ENCODE measurements around the gene TPSAB1. TPM values are rescaled to one million over a fixed set of nuclear protein-coding genes. Genes with fewer than 3 reads are reported as not detected.

TPSAB1 gene
- total RNA-seq, 1 experiment from 2014 or later: not detected

DNA sequence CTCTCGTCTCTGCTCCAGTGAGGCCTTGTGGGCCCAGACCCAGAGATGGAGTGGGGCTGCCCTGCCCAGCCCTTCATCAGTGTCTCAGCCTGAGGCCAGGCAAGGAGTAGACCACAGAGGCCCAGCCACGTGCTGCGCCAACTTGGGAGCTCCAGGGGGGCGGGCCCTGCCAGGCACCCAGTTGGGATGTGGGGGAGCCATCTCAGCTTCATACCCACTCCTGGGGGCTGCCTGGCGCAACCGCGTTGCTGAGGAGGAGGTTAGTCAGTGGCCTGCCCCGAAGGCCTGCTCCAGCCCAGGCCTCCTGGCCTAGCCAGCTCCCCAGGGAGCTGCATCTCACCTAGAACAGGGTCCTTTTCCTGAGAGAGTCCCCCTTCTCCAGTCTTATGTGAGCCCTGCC, 27.3 kb upstream of the TPSAB1 start:
- Histone ChIP-seq H3K9me2 (replicated peaks; ENCODE audit: low read length) (no peaks in the 10 kb centered on the region), H3K9ac (ENCODE audit: low read length) (no peak overlapping the region), H3K9me3 (ENCODE audit: low read length) (no peaks in the 10 kb centered on the region), H3K4me1 (ENCODE audit: insufficient read depth, low read length) (no peaks in the 10 kb centered on the region), H4K20me1 (ENCODE audit: low read length) (no peaks in the 10 kb centered on the region), H3K27ac (ENCODE audit: low read length) (no peak overlapping the region), H2AFZ (ENCODE audit: low read length) (no peak overlapping the region), H3K27me3 (ENCODE audit: low read length) (no peaks in the 10 kb centered on the region), H3K4me3 (ENCODE audit: low read length) (no peak overlapping the region), H3K79me2 (ENCODE audit: low read length) (no peaks in the 10 kb centered on the region), H3K36me3 (ENCODE audit: low read depth, low read length) (no peaks in the 10 kb centered on the region), H3K4me2 (ENCODE audit: low read length) (no peak overlapping the region), H3F3A (ENCODE audit: low read length, unreplicated experiment) (no peaks in the 10 kb centered on the region)
- CTCF ChIA-PET: no interaction called here
- DNase-seq: no peak
- POLR2A ChIA-PET (ENCODE audit: unreplicated experiment): no interaction called here
- BruUV-seq (replicated peaks): no TSS peak
- intact Hi-C loops (cut with micrococcal nuclease): no loop called here
- no peak for TF ChIP-seq EZH2phosphoT487 (IDR thresholded peaks at IDR 0.05; ENCODE audit: borderline replicate concordance, low read length)
- TF ChIP-seq, protein P1, sequence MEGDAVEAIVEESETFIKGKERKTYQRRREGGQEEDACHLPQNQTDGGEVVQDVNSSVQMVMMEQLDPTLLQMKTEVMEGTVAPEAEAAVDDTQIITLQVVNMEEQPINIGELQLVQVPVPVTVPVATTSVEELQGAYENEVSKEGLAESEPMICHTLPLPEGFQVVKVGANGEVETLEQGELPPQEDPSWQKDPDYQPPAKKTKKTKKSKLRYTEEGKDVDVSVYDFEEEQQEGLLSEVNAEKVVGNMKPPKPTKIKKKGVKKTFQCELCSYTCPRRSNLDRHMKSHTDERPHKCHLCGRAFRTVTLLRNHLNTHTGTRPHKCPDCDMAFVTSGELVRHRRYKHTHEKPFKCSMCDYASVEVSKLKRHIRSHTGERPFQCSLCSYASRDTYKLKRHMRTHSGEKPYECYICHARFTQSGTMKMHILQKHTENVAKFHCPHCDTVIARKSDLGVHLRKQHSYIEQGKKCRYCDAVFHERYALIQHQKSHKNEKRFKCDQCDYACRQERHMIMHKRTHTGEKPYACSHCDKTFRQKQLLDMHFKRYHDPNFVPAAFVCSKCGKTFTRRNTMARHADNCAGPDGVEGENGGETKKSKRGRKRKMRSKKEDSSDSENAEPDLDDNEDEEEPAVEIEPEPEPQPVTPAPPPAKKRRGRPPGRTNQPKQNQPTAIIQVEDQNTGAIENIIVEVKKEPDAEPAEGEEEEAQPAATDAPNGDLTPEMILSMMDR (conservative IDR thresholded peaks at IDR 0.05; ENCODE audit: low read depth, low read length): no peak
- no peak for TF ChIP-seq EZH2 (IDR thresholded peaks at IDR 0.05; ENCODE audit: low read length, unreplicated experiment)
- no peak for ATAC-seq

DNA sequence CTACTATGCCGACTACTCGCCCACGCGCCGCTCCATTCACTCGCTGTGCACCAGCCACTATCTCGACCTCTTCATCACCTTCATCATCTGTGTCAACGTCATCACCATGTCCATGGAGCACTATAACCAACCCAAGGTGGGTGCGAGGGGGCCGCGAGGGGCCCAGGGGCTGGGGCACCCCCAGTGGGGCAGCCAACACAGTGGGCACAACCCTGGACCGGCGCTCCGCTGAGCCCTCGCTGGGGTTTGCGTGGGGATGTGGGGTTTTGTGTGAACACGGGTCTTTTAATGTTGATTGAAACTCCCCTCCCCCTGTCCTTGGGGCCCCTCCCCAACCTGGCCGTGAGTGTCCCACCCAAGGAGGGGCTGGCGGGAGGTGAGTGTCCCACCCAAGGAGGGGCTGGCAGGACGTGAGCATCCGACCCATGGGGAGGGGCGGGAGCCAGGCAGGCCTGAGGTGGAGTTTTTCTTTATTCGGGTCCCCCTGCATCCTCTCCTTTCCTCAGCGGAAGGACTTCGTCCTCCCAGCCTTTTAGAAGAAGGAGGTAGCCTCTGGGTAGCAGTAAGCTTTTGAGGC, 26.6 kb upstream of the TPSAB1 start:
- H3K4me3 ChIP-seq (ENCODE audit: low read length): no peak overlapping the region
- H3K27me3 ChIP-seq (ENCODE audit: low read length): no peaks in the 10 kb centered on the region
- H3K9ac ChIP-seq (ENCODE audit: low read length): no peak overlapping the region
- H3K9me3 ChIP-seq (ENCODE audit: low read length): no peaks in the 10 kb centered on the region
- H3K9me2 ChIP-seq (replicated peaks; ENCODE audit: low read length): no peaks in the 10 kb centered on the region
- no peak for TF ChIP-seq EZH2 (IDR thresholded peaks at IDR 0.05; ENCODE audit: low read length, unreplicated experiment)
- TF ChIP-seq, protein P1 (conservative IDR thresholded peaks at IDR 0.05; ENCODE audit: low read depth, low read length): no peak
- TF ChIP-seq EZH2phosphoT487 (IDR thresholded peaks at IDR 0.05; ENCODE audit: borderline replicate concordance, low read length): no peak
- intact Hi-C loops (cut with micrococcal nuclease): no loop called here
- H4K20me1 ChIP-seq (ENCODE audit: low read length): no peaks in the 10 kb centered on the region
- H3K27ac ChIP-seq (ENCODE audit: low read length): no peak overlapping the region
- ChIA-PET CTCF (no interaction called here), POLR2A (ENCODE audit: unreplicated experiment) (no interaction called here)
- no peaks in the 10 kb centered on the region for H3K4me1 ChIP-seq (ENCODE audit: insufficient read depth, low read length)
- no TSS peak for BruUV-seq (replicated peaks)
- H3F3A ChIP-seq (ENCODE audit: low read length, unreplicated experiment): no peaks in the 10 kb centered on the region
- H3K36me3 ChIP-seq (ENCODE audit: low read depth, low read length): no peaks in the 10 kb centered on the region
- no peak overlapping the region for H3K4me2 ChIP-seq (ENCODE audit: low read length)
- DNase-seq: no peak
- ATAC-seq: no peak
- H3K79me2 ChIP-seq (ENCODE audit: low read length): no peaks in the 10 kb centered on the region
- H2AFZ ChIP-seq (ENCODE audit: low read length): no peak overlapping the region

DNA sequence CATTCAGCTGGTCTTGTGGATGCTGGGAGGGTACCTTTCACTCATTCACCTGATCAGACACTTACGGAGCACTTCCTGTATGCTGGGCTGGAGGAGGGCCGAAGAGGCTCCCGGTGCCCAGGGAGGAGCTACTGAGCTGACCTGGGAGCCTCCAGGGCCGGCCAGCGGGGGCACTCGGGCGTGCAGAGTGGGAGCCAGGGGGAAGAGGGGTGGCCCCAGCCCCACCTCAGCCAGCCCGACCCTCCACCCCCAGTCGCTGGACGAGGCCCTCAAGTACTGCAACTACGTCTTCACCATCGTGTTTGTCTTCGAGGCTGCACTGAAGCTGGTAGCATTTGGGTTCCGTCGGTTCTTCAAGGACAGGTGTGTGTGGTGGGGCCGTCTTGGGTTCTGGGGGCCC, 25.8 kb upstream of the TPSAB1 start:
- ChIA-PET POLR2A (ENCODE audit: unreplicated experiment) (no interaction called here), CTCF (no interaction called here)
- DNase-seq (no peak), ATAC-seq (no peak)
- Histone ChIP-seq H3K36me3 (ENCODE audit: low read depth, low read length) (no peaks in the 10 kb centered on the region), H3F3A (ENCODE audit: low read length, unreplicated experiment) (no peaks in the 10 kb centered on the region), H3K4me1 (ENCODE audit: insufficient read depth, low read length) (no peaks in the 10 kb centered on the region), H3K9me2 (replicated peaks; ENCODE audit: low read length) (no peaks in the 10 kb centered on the region), H3K27me3 (ENCODE audit: low read length) (no peaks in the 10 kb centered on the region), H3K9ac (ENCODE audit: low read length) (no peak overlapping the region), H3K79me2 (ENCODE audit: low read length) (no peaks in the 10 kb centered on the region), H3K4me2 (ENCODE audit: low read length) (no peak overlapping the region), H4K20me1 (ENCODE audit: low read length) (no peaks in the 10 kb centered on the region), H2AFZ (ENCODE audit: low read length) (no peak overlapping the region), H3K9me3 (ENCODE audit: low read length) (no peaks in the 10 kb centered on the region), H3K4me3 (ENCODE audit: low read length) (no peak overlapping the region), H3K27ac (ENCODE audit: low read length) (no peak overlapping the region)
- BruUV-seq (replicated peaks): no TSS peak
- intact Hi-C loops (cut with micrococcal nuclease): no loop called here
- TF ChIP-seq EZH2phosphoT487 (IDR thresholded peaks at IDR 0.05; ENCODE audit: borderline replicate concordance, low read length) (no peak), EZH2 (IDR thresholded peaks at IDR 0.05; ENCODE audit: low read length, unreplicated experiment) (no peak)
- TF ChIP-seq, protein P1 (conservative IDR thresholded peaks at IDR 0.05; ENCODE audit: low read depth, low read length): no peak

Data from PC-3 (cell line).